Testis (tissue), 2 donors: ENCODE results near the gene KMO.

Experiments used
- CTCF ChIP-seq, 3 experiments: fragments of 450-650 bp in 2 of 3; fragments of 200-600 bp in 1 of 3; sonication (generic) in 1 of 3; IDR thresholded peaks; one replicate each; pipeline ENCODE4 v1.5.1; 2016 to 2019; ENCODE audit warnings: antibody characterized with exemption in 3 of 3, mild to moderate bottlenecking in 2 of 3, moderate library complexity in 1 of 3
- POLR2A ChIP-seq: fragments of 450-650 bp; IDR thresholded peaks from one replicate; pipeline ENCODE4 v1.6.1; 2017; ENCODE audit warnings: antibody characterized with exemption, mild to moderate bottlenecking, moderate library complexity

- TF ChIP-seq CTCF (IDR thresholded peaks at IDR 0.05) (no peak), POLR2A (no peak)
Observed at GRCh38 chr1:241536304-241536703, 4.1 kb downstream of the KMO start.
